ENCODE data around the gene AFAP1. TPM values are rescaled to one million over a fixed set of nuclear protein-coding genes. Genes with fewer than 3 reads are reported as not detected.

Gene AFAP1
- polyA plus RNA-seq, 1 donor (not counting 4 experiments of a cell fraction or from before 2014, with no cell fraction given) = 7.6 TPM

GRCh38 chr4:7717946-7718490 lies 221.6 kb downstream of the AFAP1 start:
- DNase-seq (ENCODE audit: low read depth, low spot score) = no peak
- Histone ChIP-seq H3K9me3 (ENCODE audit: control insufficient read depth, low read depth, low read length) (no peaks in the 10 kb centered on the region), H3K9me1 (ENCODE audit: control insufficient read depth, extremely low read depth, insufficient read depth, low read length) (no peaks in the 10 kb centered on the region), H3K4me2 (ENCODE audit: control insufficient read depth, extremely low read depth, insufficient read depth, low read depth, low read length) (no peak overlapping the region), H4K20me1 (ENCODE audit: control insufficient read depth, extremely low read depth, insufficient read depth, low read length) (no peaks in the 10 kb centered on the region), H3K9ac (ENCODE audit: control insufficient read depth, extremely low read depth, insufficient read depth, low read length) (no peak overlapping the region), H2AFZ (ENCODE audit: control insufficient read depth, low read length) (no peak overlapping the region), H3K79me2 (ENCODE audit: control insufficient read depth, insufficient read depth, low read length) (no peaks in the 10 kb centered on the region), H3K27me3 (ENCODE audit: control insufficient read depth, extremely low read depth, insufficient read depth, low read length) (peaks cover 4% of the 10 kb centered on the region), H3K4me3 (ENCODE audit: control insufficient read depth in 2 of 3, extremely low read depth in 1 of 3, insufficient read depth in 2 of 3, low read depth in 1 of 3, low read length in 3 of 3) (no peak overlapping the region), H3K27ac (ENCODE audit: control insufficient read depth, insufficient read depth, low read length) (no peak overlapping the region), H3K4me1 (ENCODE audit: control insufficient read depth, extremely low read depth, insufficient read depth, low read length) (no peaks in the 10 kb centered on the region), H3K36me3 (ENCODE audit: control insufficient read depth in 2 of 2, extremely low read depth in 1 of 2, insufficient read depth in 2 of 2, low read length in 2 of 2) (no peaks in the 10 kb centered on the region)
- TF ChIP-seq EZH2 (IDR thresholded peaks at IDR 0.05; ENCODE audit: low read length) (no peak), CTCF (optimal IDR thresholded peaks at IDR 0.05 in 1 of 3, IDR thresholded peaks at IDR 0.05 in 1 of 3, conservative IDR thresholded peaks at IDR 0.05 in 1 of 3; ENCODE audit: extremely low read depth in 1 of 3, insufficient read depth in 2 of 3, low read length in 3 of 3) (no peak)
- FAIRE-seq = no peak
- dilution Hi-C loops (cut with MboI; ENCODE audit: extremely low pct_ligation_motif_present, low sequenced_read_pairs) = no loop called here

- Histone ChIP-seq H3K27me3 (ENCODE audit: control insufficient read depth, extremely low read depth, insufficient read depth, low read length) (peaks cover 4% of the 10 kb centered on the region), H4K20me1 (ENCODE audit: control insufficient read depth, extremely low read depth, insufficient read depth, low read length) (no peaks in the 10 kb centered on the region), H3K79me2 (ENCODE audit: control insufficient read depth, insufficient read depth, low read length) (no peaks in the 10 kb centered on the region), H3K4me1 (ENCODE audit: control insufficient read depth, extremely low read depth, insufficient read depth, low read length) (no peaks in the 10 kb centered on the region), H2AFZ (ENCODE audit: control insufficient read depth, low read length) (no peak overlapping the region), H3K27ac (ENCODE audit: control insufficient read depth, insufficient read depth, low read length) (no peak overlapping the region), H3K4me2 (ENCODE audit: control insufficient read depth, extremely low read depth, insufficient read depth, low read depth, low read length) (no peak overlapping the region), H3K9me3 (ENCODE audit: control insufficient read depth, low read depth, low read length) (no peaks in the 10 kb centered on the region), H3K36me3 (ENCODE audit: control insufficient read depth in 2 of 2, extremely low read depth in 1 of 2, insufficient read depth in 2 of 2, low read length in 2 of 2) (no peaks in the 10 kb centered on the region), H3K4me3 (ENCODE audit: control insufficient read depth in 2 of 3, extremely low read depth in 1 of 3, insufficient read depth in 2 of 3, low read depth in 1 of 3, low read length in 3 of 3) (no peak overlapping the region), H3K9ac (ENCODE audit: control insufficient read depth, extremely low read depth, insufficient read depth, low read length) (no peak overlapping the region), H3K9me1 (ENCODE audit: control insufficient read depth, extremely low read depth, insufficient read depth, low read length) (no peaks in the 10 kb centered on the region)
- DNase-seq (ENCODE audit: low read depth, low spot score) = no peak
- no peak for FAIRE-seq
- TF ChIP-seq CTCF (optimal IDR thresholded peaks at IDR 0.05 in 1 of 3, IDR thresholded peaks at IDR 0.05 in 1 of 3, conservative IDR thresholded peaks at IDR 0.05 in 1 of 3; ENCODE audit: extremely low read depth in 1 of 3, insufficient read depth in 2 of 3, low read length in 3 of 3) (no peak), EZH2 (IDR thresholded peaks at IDR 0.05; ENCODE audit: low read length) (no peak)
- dilution Hi-C loops (cut with MboI; ENCODE audit: extremely low pct_ligation_motif_present, low sequenced_read_pairs) = no loop called here
Measured at GRCh38 chr4:7717161-7717560, 222.5 kb downstream of the AFAP1 start.
